Measurements from ENCODE around the gene AGTPBP1.
"Not testable (repeated sequence)": the region's sequence is repeated elsewhere in the genome, so short reads cannot be mapped to it uniquely, and the experiment has no call there.

AGTPBP1 gene

GRCh38 chr9:85741875-85742596, at the start of gene AGTPBP1:
Gene AGTPBP1, minus strand, starts transcription at chr9:85741954. Its CDS starts 29,421 bp downstream, at chr9:85712533.
- H3K27ac ChIP-seq (ENCODE audit: low read depth, low read length), result peak within 1 kb of the TSS; percentile 70; the same call in 1 of the 2 replicates
- H3K36me3 ChIP-seq (ENCODE audit: control insufficient read depth, insufficient read depth, low read length), result no peaks in the 10 kb centered on the region
- peaks cover 27% of the 10 kb centered on the region for H3K4me1 ChIP-seq (ENCODE audit: control insufficient read depth, insufficient read depth, low read length)
- H3K9me3 ChIP-seq (ENCODE audit: control insufficient read depth, insufficient read depth, low read depth, low read length), result no peaks in the 10 kb centered on the region
- H3K27me3 ChIP-seq (ENCODE audit: control insufficient read depth, insufficient read depth, low read length), result no peaks in the 10 kb centered on the region
- peak within 1 kb of the TSS; percentile 83 for H3K4me3 ChIP-seq (ENCODE audit: low read depth, low read length)
- peak within 1 kb of the TSS; percentile 90 for H3K9ac ChIP-seq (ENCODE audit: low read length)

GRCh38 chr9:85786116-85786515, 44.4 kb upstream of the AGTPBP1 start:
- not testable (repeated sequence) for H3K4me1 ChIP-seq (ENCODE audit: control insufficient read depth, insufficient read depth, low read length); H3K9me3 ChIP-seq (ENCODE audit: control insufficient read depth, insufficient read depth, low read depth, low read length); H3K27me3 ChIP-seq (ENCODE audit: control insufficient read depth, insufficient read depth, low read length); H3K36me3 ChIP-seq (ENCODE audit: control insufficient read depth, insufficient read depth, low read length); H3K27ac ChIP-seq (ENCODE audit: low read depth, low read length); H3K4me3 ChIP-seq (ENCODE audit: low read depth, low read length); H3K9ac ChIP-seq (ENCODE audit: low read length)

- not testable (repeated sequence) for H3K4me3 ChIP-seq (ENCODE audit: low read depth, low read length); H3K27ac ChIP-seq (ENCODE audit: low read depth, low read length); H3K27me3 ChIP-seq (ENCODE audit: control insufficient read depth, insufficient read depth, low read length); H3K9me3 ChIP-seq (ENCODE audit: control insufficient read depth, insufficient read depth, low read depth, low read length); H3K9ac ChIP-seq (ENCODE audit: low read length); H3K36me3 ChIP-seq (ENCODE audit: control insufficient read depth, insufficient read depth, low read length); H3K4me1 ChIP-seq (ENCODE audit: control insufficient read depth, insufficient read depth, low read length)
These were observed 32.1 kb upstream of the AGTPBP1 start for GRCh38 chr9:85773844-85774243.

- H3K27ac ChIP-seq (ENCODE audit: low read depth, low read length); H3K27me3 ChIP-seq (ENCODE audit: control insufficient read depth, insufficient read depth, low read length); H3K9me3 ChIP-seq (ENCODE audit: control insufficient read depth, insufficient read depth, low read depth, low read length); H3K36me3 ChIP-seq (ENCODE audit: control insufficient read depth, insufficient read depth, low read length); H3K4me1 ChIP-seq (ENCODE audit: control insufficient read depth, insufficient read depth, low read length); H3K9ac ChIP-seq (ENCODE audit: low read length); H3K4me3 ChIP-seq (ENCODE audit: low read depth, low read length): not testable (repeated sequence)
These were observed 20.0 kb upstream of the AGTPBP1 start for GRCh38 chr9:85761802-85762201.

GRCh38 chr9:85757716-85758115, 16.0 kb upstream of the AGTPBP1 start:
- not testable (repeated sequence) for H3K27me3 ChIP-seq (ENCODE audit: control insufficient read depth, insufficient read depth, low read length); H3K9ac ChIP-seq (ENCODE audit: low read length); H3K9me3 ChIP-seq (ENCODE audit: control insufficient read depth, insufficient read depth, low read depth, low read length); H3K36me3 ChIP-seq (ENCODE audit: control insufficient read depth, insufficient read depth, low read length); H3K4me1 ChIP-seq (ENCODE audit: control insufficient read depth, insufficient read depth, low read length); H3K4me3 ChIP-seq (ENCODE audit: low read depth, low read length); H3K27ac ChIP-seq (ENCODE audit: low read depth, low read length)

- not testable (repeated sequence) for H3K9ac ChIP-seq (ENCODE audit: low read length); H3K9me3 ChIP-seq (ENCODE audit: control insufficient read depth, insufficient read depth, low read depth, low read length); H3K4me3 ChIP-seq (ENCODE audit: low read depth, low read length); H3K27ac ChIP-seq (ENCODE audit: low read depth, low read length); H3K36me3 ChIP-seq (ENCODE audit: control insufficient read depth, insufficient read depth, low read length); H3K27me3 ChIP-seq (ENCODE audit: control insufficient read depth, insufficient read depth, low read length); H3K4me1 ChIP-seq (ENCODE audit: control insufficient read depth, insufficient read depth, low read length)
These were observed 14.5 kb upstream of the AGTPBP1 start for GRCh38 chr9:85756216-85756615.

GRCh38 chr9:85746309-85746708, 4.6 kb upstream of the AGTPBP1 start:
- Histone ChIP-seq H3K4me1 (ENCODE audit: control insufficient read depth, insufficient read depth, low read length) (peaks cover 24% of the 10 kb centered on the region), H3K4me3 (ENCODE audit: low read depth, low read length) (no peak overlapping the region), H3K36me3 (ENCODE audit: control insufficient read depth, insufficient read depth, low read length) (no peaks in the 10 kb centered on the region), H3K9ac (ENCODE audit: low read length) (no peak overlapping the region), H3K9me3 (ENCODE audit: control insufficient read depth, insufficient read depth, low read depth, low read length) (no peaks in the 10 kb centered on the region), H3K27ac (ENCODE audit: low read depth, low read length) (no peak overlapping the region), H3K27me3 (ENCODE audit: control insufficient read depth, insufficient read depth, low read length) (no peaks in the 10 kb centered on the region)

- no peaks in the 10 kb centered on the region for H3K27me3 ChIP-seq (ENCODE audit: control insufficient read depth, insufficient read depth, low read length)
- H3K4me1 ChIP-seq (ENCODE audit: control insufficient read depth, insufficient read depth, low read length), result peaks cover 26% of the 10 kb centered on the region
- H3K27ac ChIP-seq (ENCODE audit: low read depth, low read length), result no peak overlapping the region
- no peaks in the 10 kb centered on the region for H3K9me3 ChIP-seq (ENCODE audit: control insufficient read depth, insufficient read depth, low read depth, low read length)
- no peak overlapping the region for H3K4me3 ChIP-seq (ENCODE audit: low read depth, low read length)
- H3K9ac ChIP-seq (ENCODE audit: low read length), result no peak overlapping the region
- no peaks in the 10 kb centered on the region for H3K36me3 ChIP-seq (ENCODE audit: control insufficient read depth, insufficient read depth, low read length)
These were observed 3.4 kb upstream of the AGTPBP1 start for GRCh38 chr9:85745203-85745602.

- Histone ChIP-seq H3K27me3 (ENCODE audit: control insufficient read depth, insufficient read depth, low read length) (no peaks in the 10 kb centered on the region), H3K9me3 (ENCODE audit: control insufficient read depth, insufficient read depth, low read depth, low read length) (no peaks in the 10 kb centered on the region), H3K4me1 (ENCODE audit: control insufficient read depth, insufficient read depth, low read length) (peaks cover 27% of the 10 kb centered on the region), H3K9ac (ENCODE audit: low read length) (no peak overlapping the region), H3K4me3 (ENCODE audit: low read depth, low read length) (no peak overlapping the region), H3K27ac (ENCODE audit: low read depth, low read length) (no peak overlapping the region), H3K36me3 (ENCODE audit: control insufficient read depth, insufficient read depth, low read length) (no peaks in the 10 kb centered on the region)
These were observed 2.7 kb upstream of the AGTPBP1 start for GRCh38 chr9:85744480-85744879.

- Histone ChIP-seq H3K9ac (ENCODE audit: low read length) (peak overlapping the region; percentile 17), H3K27ac (ENCODE audit: low read depth, low read length) (no peak overlapping the region), H3K27me3 (ENCODE audit: control insufficient read depth, insufficient read depth, low read length) (no peaks in the 10 kb centered on the region), H3K4me1 (ENCODE audit: control insufficient read depth, insufficient read depth, low read length) (peaks cover 27% of the 10 kb centered on the region), H3K4me3 (ENCODE audit: low read depth, low read length) (peak overlapping the region; percentile 65), H3K36me3 (ENCODE audit: control insufficient read depth, insufficient read depth, low read length) (no peaks in the 10 kb centered on the region), H3K9me3 (ENCODE audit: control insufficient read depth, insufficient read depth, low read depth, low read length) (no peaks in the 10 kb centered on the region)
These were observed 1.7 kb upstream of the AGTPBP1 start for GRCh38 chr9:85743275-85744128.

- H3K9me3 ChIP-seq (ENCODE audit: control insufficient read depth, insufficient read depth, low read depth, low read length), result no peaks in the 10 kb centered on the region
- peak overlapping the region; percentile 74 for H3K9ac ChIP-seq (ENCODE audit: low read length)
- H3K27ac ChIP-seq (ENCODE audit: low read depth, low read length), result peak overlapping the region; percentile 35; the same call in 1 of the 2 replicates
- no peaks in the 10 kb centered on the region for H3K27me3 ChIP-seq (ENCODE audit: control insufficient read depth, insufficient read depth, low read length)
- H3K36me3 ChIP-seq (ENCODE audit: control insufficient read depth, insufficient read depth, low read length), result no peaks in the 10 kb centered on the region
- peaks cover 27% of the 10 kb centered on the region for H3K4me1 ChIP-seq (ENCODE audit: control insufficient read depth, insufficient read depth, low read length)
- peak overlapping the region; percentile 65 for H3K4me3 ChIP-seq (ENCODE audit: low read depth, low read length)
These were observed 813 bp upstream of the AGTPBP1 start for GRCh38 chr9:85742597-85742936.

Data from HUES6 (cell line).